OCI-LY1 (cell line): ENCODE results near the gene NXN.

Source experiments
- EZH2 ChIP-seq: fragments of 200-600 bp; sonication (generic), shearing (Covaris generic); IDR thresholded peaks from 2 replicates; pipeline ENCODE4 v1.8.0; 2017; ENCODE audit warnings: borderline replicate concordance, mixed run types, mild to moderate bottlenecking, antibody characterized with exemption, low read length, moderate library complexity, mixed read lengths
- TF ChIP-seq, protein P1 (sequence below): fragments of 200-600 bp; sonication (generic), shearing (Covaris generic); IDR thresholded peaks from 2 replicates; pipeline ENCODE4 v1.5.1; 2017; ENCODE audit warnings: mild to moderate bottlenecking, antibody characterized with exemption, low read length, moderate library complexity, mixed read lengths

DNA sequence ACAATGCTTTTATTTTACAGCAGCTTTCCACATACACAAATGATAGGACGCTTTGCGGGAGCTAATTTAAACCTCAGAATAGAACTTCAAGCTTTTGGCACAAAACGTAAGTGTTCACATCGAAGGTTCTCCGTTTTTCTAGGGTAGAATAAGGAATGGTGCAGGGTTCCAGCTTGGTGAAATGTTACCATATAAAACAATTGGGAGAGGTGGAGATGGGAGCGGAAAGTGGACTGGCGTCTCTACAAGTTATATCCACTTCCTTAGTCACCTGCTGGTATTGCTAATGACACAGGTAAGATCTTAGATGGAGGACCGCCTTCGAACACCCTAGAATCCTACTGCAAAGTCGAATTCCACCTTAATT lies 1.7 kb upstream of the NXN start:
- TF ChIP-seq, protein P1, sequence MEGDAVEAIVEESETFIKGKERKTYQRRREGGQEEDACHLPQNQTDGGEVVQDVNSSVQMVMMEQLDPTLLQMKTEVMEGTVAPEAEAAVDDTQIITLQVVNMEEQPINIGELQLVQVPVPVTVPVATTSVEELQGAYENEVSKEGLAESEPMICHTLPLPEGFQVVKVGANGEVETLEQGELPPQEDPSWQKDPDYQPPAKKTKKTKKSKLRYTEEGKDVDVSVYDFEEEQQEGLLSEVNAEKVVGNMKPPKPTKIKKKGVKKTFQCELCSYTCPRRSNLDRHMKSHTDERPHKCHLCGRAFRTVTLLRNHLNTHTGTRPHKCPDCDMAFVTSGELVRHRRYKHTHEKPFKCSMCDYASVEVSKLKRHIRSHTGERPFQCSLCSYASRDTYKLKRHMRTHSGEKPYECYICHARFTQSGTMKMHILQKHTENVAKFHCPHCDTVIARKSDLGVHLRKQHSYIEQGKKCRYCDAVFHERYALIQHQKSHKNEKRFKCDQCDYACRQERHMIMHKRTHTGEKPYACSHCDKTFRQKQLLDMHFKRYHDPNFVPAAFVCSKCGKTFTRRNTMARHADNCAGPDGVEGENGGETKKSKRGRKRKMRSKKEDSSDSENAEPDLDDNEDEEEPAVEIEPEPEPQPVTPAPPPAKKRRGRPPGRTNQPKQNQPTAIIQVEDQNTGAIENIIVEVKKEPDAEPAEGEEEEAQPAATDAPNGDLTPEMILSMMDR: no peak
- no peak for TF ChIP-seq EZH2
